Stomach (tissue), 4 donors: ENCODE data around the gene HAAO.

Experiments used
- POLR2A ChIP-seq, 4 donors: fragments of 450-650 bp; IDR thresholded peaks; one replicate each; pipeline ENCODE4 v1.6.1; 2016; ENCODE audit warnings: antibody characterized with exemption in 4 of 4, control low read depth in 2 of 4, mild to moderate bottlenecking in 1 of 4, moderate library complexity in 1 of 4
- POLR2AphosphoS5 ChIP-seq, 3 donors: sonication (generic); formaldehyde crosslinking; IDR thresholded peaks; one replicate each; pipeline ENCODE4 v1.6.1; 2016; ENCODE audit warnings: antibody characterized with exemption in 3 of 3
- TF ChIP-seq, protein P1 (sequence below), 7 experiments: fragments of 450-650 bp in 4 of 7; fragments of 200-600 bp in 3 of 7; sonication (generic) in 3 of 7; IDR thresholded peaks; one replicate each; pipeline ENCODE4 v1.5.1; 2016 to 2019; ENCODE audit warnings: antibody characterized with exemption in 7 of 7, control low read depth in 2 of 7, mild to moderate bottlenecking in 1 of 7

DNA sequence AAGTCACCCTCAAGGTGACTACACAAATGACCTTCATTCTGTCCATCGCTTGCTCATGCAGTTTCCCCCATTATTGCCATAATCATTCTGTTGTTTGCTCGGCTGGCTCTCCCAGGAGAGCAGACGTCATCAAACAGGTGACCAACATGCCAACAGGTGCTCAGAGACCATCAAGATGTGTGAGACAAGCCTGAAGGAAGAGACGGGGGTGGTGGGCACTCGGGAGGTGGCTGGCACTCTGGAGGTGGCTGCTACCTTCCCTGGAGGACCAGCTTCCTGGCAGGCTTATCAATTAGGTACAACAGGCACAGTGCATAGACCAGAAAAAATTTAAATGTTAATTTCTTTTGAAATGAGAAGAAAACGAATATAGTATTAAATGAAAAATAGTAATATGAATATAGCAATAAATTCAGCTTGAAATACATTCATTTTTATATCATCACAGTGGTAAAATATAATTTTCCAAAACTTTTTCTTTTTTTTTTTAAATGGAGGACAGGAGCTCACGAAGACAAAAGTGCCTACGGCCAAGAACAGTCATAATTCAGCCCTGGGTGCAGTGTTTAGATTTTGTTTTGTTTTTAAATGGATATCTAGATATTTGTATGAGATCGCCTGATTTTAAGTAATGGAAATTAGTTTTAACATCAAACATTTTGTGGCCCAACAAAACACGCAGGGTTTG, 16.9 kb upstream of the HAAO start:
- TF ChIP-seq, protein P1, sequence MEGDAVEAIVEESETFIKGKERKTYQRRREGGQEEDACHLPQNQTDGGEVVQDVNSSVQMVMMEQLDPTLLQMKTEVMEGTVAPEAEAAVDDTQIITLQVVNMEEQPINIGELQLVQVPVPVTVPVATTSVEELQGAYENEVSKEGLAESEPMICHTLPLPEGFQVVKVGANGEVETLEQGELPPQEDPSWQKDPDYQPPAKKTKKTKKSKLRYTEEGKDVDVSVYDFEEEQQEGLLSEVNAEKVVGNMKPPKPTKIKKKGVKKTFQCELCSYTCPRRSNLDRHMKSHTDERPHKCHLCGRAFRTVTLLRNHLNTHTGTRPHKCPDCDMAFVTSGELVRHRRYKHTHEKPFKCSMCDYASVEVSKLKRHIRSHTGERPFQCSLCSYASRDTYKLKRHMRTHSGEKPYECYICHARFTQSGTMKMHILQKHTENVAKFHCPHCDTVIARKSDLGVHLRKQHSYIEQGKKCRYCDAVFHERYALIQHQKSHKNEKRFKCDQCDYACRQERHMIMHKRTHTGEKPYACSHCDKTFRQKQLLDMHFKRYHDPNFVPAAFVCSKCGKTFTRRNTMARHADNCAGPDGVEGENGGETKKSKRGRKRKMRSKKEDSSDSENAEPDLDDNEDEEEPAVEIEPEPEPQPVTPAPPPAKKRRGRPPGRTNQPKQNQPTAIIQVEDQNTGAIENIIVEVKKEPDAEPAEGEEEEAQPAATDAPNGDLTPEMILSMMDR (IDR thresholded peaks at IDR 0.05), result peak in 2 of 7 experiments; percentile 9 to 14
- TF ChIP-seq POLR2AphosphoS5 (IDR thresholded peaks at IDR 0.05) (peak in 1 of 3 donors; percentile 8), POLR2A (IDR thresholded peaks at IDR 0.05) (no peak)
